ENCODE results near the gene AGBL4. TPM values are rescaled to one million over a fixed set of nuclear protein-coding genes. Genes with fewer than 3 reads are reported as not detected.

AGBL4 gene
- total RNA-seq, 5 donors from 2014 or later (not counting 1 experiment from before 2014, with no cell fraction given), result 0.58 TPM; not detected in 4

DNA sequence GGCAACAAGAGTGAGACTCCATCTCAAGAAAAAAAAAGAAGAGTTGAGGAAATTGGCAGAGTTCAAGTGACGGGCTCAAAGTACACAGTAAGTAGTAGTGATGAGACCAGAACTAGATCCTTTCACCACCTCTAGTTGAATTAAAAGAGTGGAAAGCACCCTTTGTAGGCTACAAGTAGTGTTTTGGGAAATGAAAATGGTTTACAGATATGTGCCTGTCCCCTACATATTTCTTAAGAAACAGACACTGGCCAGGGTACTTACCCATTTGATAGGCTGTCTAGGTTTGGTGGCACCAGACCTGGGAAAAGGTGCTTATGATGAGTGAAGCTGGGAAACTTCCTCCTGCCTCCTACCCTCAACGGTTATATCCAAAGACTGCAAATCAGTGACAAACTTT lies 1083.4 kb downstream of the AGBL4 start:
- Histone ChIP-seq H3K27me3 (replicated peaks in 1 of 2; ENCODE audit: control insufficient read depth in 2 of 2, extremely low read depth in 1 of 2, insufficient read depth in 2 of 2, low read length in 1 of 2) (no peaks in the 10 kb centered on the region), H3K27ac (ENCODE audit: low read length) (no peak overlapping the region), H3K36me3 (ENCODE audit: control insufficient read depth in 2 of 2, extremely low read depth in 1 of 2, insufficient read depth in 1 of 2, low read length in 1 of 2) (no peaks in the 10 kb centered on the region), H3K4me1 (ENCODE audit: control insufficient read depth in 1 of 2, extremely low read depth in 1 of 2, insufficient read depth in 2 of 2, low read length in 2 of 2) (no peaks in the 10 kb centered on the region), H3K9me3 (no peaks in the 10 kb centered on the region), H3K4me3 (ENCODE audit: control insufficient read depth in 1 of 2, extremely low read depth in 1 of 2, low read length in 1 of 2) (no peak overlapping the region)
- ChIA-PET POLR2A (no interaction called here), CTCF (no interaction called here)
- H3K4me1 Mint-ChIP-seq, result no peaks in the 10 kb centered on the region
- H3K27me3 Mint-ChIP-seq, result peaks cover 0 to 6% of the 10 kb centered on the region in 2 donors
- ATAC-seq (replicated peaks in 1 of 4) (no peak), DNase-seq (no peak)
- H3K36me3 Mint-ChIP-seq, result no peaks in the 10 kb centered on the region
- no peak overlapping the region for H3K4me3 Mint-ChIP-seq
- H3K27ac Mint-ChIP-seq, result no peak overlapping the region
- H3K9me3 Mint-ChIP-seq, result no peaks in the 10 kb centered on the region
- whole genome bisulfite sequencing (ENCODE audit: insufficient coverage), result no CpG with 5 or more reads among the region's 2 CpGs

DNA sequence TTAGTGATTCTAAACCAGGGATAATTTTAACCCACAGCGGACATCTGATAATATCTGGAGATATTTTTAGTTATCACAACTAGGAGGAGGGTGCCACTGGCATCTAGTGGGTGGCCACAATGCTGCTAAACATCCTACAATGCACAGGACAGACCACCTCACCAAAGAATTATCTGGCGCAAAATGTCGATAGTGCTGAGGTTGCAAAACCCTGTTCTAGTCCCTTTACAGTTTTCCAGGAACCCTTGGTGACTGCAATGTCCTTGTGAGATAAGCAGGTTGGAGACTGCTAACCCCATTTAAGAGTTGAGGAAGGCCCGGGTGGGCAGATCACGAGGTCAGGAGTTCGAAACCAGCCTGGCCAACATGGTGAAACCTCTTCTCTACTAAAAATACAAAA lies 1083.9 kb downstream of the AGBL4 start:
- H3K27me3 Mint-ChIP-seq, result peaks cover 0 to 7% of the 10 kb centered on the region in 2 donors
- ATAC-seq (replicated peaks in 1 of 4), result no peak
- CTCF ChIA-PET, result interaction anchor here in 1 of 2 donors (0.6 kb wide), 1 partner anchor 1429 kb away, joined by 3 read pairs; no protein-coding TSS in a partner anchor
- no peak overlapping the region for H3K4me3 Mint-ChIP-seq
- no peak for DNase-seq
- no peak overlapping the region for H3K4me3 ChIP-seq (ENCODE audit: control insufficient read depth in 1 of 2, extremely low read depth in 1 of 2, low read length in 1 of 2)
- H3K9me3 Mint-ChIP-seq, result no peaks in the 10 kb centered on the region
- WGBS (ENCODE audit: insufficient coverage), result no CpG with 5 or more reads among the region's 6 CpGs
- no peaks in the 10 kb centered on the region for H3K4me1 Mint-ChIP-seq
- H3K4me1 ChIP-seq (ENCODE audit: control insufficient read depth in 1 of 2, extremely low read depth in 1 of 2, insufficient read depth in 2 of 2, low read length in 2 of 2), result no peaks in the 10 kb centered on the region
- H3K27ac Mint-ChIP-seq, result no peak overlapping the region
- H3K36me3 ChIP-seq (ENCODE audit: control insufficient read depth in 2 of 2, extremely low read depth in 1 of 2, insufficient read depth in 1 of 2, low read length in 1 of 2), result no peaks in the 10 kb centered on the region
- no peaks in the 10 kb centered on the region for H3K27me3 ChIP-seq (replicated peaks in 1 of 2; ENCODE audit: control insufficient read depth in 2 of 2, extremely low read depth in 1 of 2, insufficient read depth in 2 of 2, low read length in 1 of 2)
- H3K36me3 Mint-ChIP-seq, result no peaks in the 10 kb centered on the region
- H3K9me3 ChIP-seq, result no peaks in the 10 kb centered on the region
- POLR2A ChIA-PET, result no interaction called here
- no peak overlapping the region for H3K27ac ChIP-seq (ENCODE audit: low read length)

DNA sequence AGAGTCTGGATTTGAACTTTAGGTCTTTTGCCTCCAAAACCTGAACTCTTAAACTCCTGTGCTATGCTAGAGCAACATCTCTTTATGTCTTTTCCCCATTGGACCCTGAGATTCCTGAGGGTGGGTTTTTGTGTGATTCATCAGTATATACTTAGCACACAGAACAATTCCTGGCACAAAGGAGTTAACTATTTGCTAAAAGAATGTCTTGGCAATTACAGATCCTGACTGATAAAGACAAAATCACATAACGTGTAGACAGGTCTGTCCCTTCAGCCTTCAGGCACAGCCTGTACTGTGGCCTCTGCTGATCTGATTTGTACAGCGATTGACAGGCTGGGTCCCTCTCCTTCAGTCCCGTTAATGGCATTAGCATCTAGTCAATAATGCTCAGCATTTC lies 1084.7 kb downstream of the AGBL4 start:
- no peaks in the 10 kb centered on the region for H3K36me3 Mint-ChIP-seq
- Histone ChIP-seq H3K36me3 (ENCODE audit: control insufficient read depth in 2 of 2, extremely low read depth in 1 of 2, insufficient read depth in 1 of 2, low read length in 1 of 2) (no peaks in the 10 kb centered on the region), H3K9me3 (no peaks in the 10 kb centered on the region), H3K27me3 (replicated peaks in 1 of 2; ENCODE audit: control insufficient read depth in 2 of 2, extremely low read depth in 1 of 2, insufficient read depth in 2 of 2, low read length in 1 of 2) (no peaks in the 10 kb centered on the region), H3K4me1 (ENCODE audit: control insufficient read depth in 1 of 2, extremely low read depth in 1 of 2, insufficient read depth in 2 of 2, low read length in 2 of 2) (no peaks in the 10 kb centered on the region), H3K27ac (ENCODE audit: low read length) (no peak overlapping the region), H3K4me3 (ENCODE audit: control insufficient read depth in 1 of 2, extremely low read depth in 1 of 2, low read length in 1 of 2) (no peak overlapping the region)
- H3K4me1 Mint-ChIP-seq, result no peaks in the 10 kb centered on the region
- CTCF ChIA-PET, result interaction anchor here in 1 of 2 donors (0.6 kb wide), 1 partner anchor 1429 kb away, joined by 3 read pairs; no protein-coding TSS in a partner anchor
- DNase-seq (no peak), ATAC-seq (replicated peaks in 1 of 4) (no peak)
- peaks cover 3 to 13% of the 10 kb centered on the region in 2 donors for H3K27me3 Mint-ChIP-seq
- 69% methylated on average over 3 of the region's 3 CpGs for WGBS (ENCODE audit: insufficient coverage)
- H3K27ac Mint-ChIP-seq, result no peak overlapping the region
- POLR2A ChIA-PET, result no interaction called here
- H3K9me3 Mint-ChIP-seq, result no peaks in the 10 kb centered on the region
- no peak overlapping the region for H3K4me3 Mint-ChIP-seq

DNA sequence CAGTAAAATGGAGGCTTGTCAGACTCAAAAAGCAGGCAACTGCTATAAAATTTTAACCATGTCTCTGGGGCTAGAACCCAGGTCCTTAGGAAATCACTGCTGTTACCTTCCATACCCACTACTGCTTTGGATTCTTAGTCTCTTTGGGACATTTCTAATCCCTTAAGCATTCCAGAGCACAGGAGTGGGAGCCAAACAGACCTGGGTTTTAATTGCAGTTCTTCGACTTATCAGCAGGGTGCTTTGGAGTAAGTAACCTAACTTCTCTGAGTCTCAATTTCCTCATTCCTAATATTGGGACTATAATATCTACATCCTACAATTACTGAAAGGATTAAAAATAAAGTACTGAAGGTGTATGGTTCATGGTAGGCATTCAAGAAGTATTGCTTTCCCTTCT lies 1086.0 kb downstream of the AGBL4 start:
- no peak overlapping the region for H3K4me3 Mint-ChIP-seq
- CTCF ChIA-PET, result no interaction called here
- Histone ChIP-seq H3K4me3 (ENCODE audit: control insufficient read depth in 1 of 2, extremely low read depth in 1 of 2, low read length in 1 of 2) (no peak overlapping the region), H3K27ac (ENCODE audit: low read length) (no peak overlapping the region), H3K9me3 (no peaks in the 10 kb centered on the region), H3K27me3 (replicated peaks in 1 of 2; ENCODE audit: control insufficient read depth in 2 of 2, extremely low read depth in 1 of 2, insufficient read depth in 2 of 2, low read length in 1 of 2) (no peaks in the 10 kb centered on the region), H3K4me1 (ENCODE audit: control insufficient read depth in 1 of 2, extremely low read depth in 1 of 2, insufficient read depth in 2 of 2, low read length in 2 of 2) (no peaks in the 10 kb centered on the region), H3K36me3 (ENCODE audit: control insufficient read depth in 2 of 2, extremely low read depth in 1 of 2, insufficient read depth in 1 of 2, low read length in 1 of 2) (no peaks in the 10 kb centered on the region)
- H3K27ac Mint-ChIP-seq, result no peak overlapping the region
- no peak for ATAC-seq (replicated peaks in 1 of 4)
- WGBS (ENCODE audit: insufficient coverage), result no CpG with 5 or more reads among the region's 1 CpG
- DNase-seq, result no peak
- H3K36me3 Mint-ChIP-seq, result no peaks in the 10 kb centered on the region
- H3K9me3 Mint-ChIP-seq, result no peaks in the 10 kb centered on the region
- peaks cover 3 to 13% of the 10 kb centered on the region in 2 donors for H3K27me3 Mint-ChIP-seq
- POLR2A ChIA-PET, result no interaction called here
- H3K4me1 Mint-ChIP-seq, result no peaks in the 10 kb centered on the region

DNA sequence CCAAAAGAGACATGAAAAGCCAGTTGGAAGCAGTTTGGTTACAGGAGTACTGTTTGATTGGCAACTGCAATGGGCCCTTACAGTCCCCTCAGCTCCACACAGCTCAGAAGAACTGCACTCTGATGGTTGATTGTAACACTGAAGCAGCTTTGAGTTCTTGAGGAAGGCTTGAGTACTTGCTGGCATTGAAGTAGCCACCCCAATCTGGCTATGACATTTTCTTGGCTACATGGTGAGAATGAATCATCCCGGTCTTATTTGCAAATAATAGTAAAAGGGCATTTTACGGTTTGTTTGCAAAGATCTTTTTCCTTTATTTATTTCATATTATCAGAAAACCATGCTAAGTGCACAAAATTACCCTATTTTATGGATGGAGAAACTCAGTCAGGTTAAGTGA lies 1087.3 kb downstream of the AGBL4 start:
- Histone ChIP-seq H3K27me3 (replicated peaks in 1 of 2; ENCODE audit: control insufficient read depth in 2 of 2, extremely low read depth in 1 of 2, insufficient read depth in 2 of 2, low read length in 1 of 2) (no peaks in the 10 kb centered on the region), H3K4me1 (ENCODE audit: control insufficient read depth in 1 of 2, extremely low read depth in 1 of 2, insufficient read depth in 2 of 2, low read length in 2 of 2) (no peaks in the 10 kb centered on the region), H3K27ac (ENCODE audit: low read length) (no peak overlapping the region), H3K36me3 (ENCODE audit: control insufficient read depth in 2 of 2, extremely low read depth in 1 of 2, insufficient read depth in 1 of 2, low read length in 1 of 2) (no peaks in the 10 kb centered on the region), H3K4me3 (ENCODE audit: control insufficient read depth in 1 of 2, extremely low read depth in 1 of 2, low read length in 1 of 2) (no peak overlapping the region), H3K9me3 (no peaks in the 10 kb centered on the region)
- ChIA-PET POLR2A (no interaction called here), CTCF (no interaction called here)
- no peak overlapping the region for H3K4me3 Mint-ChIP-seq
- no peak overlapping the region for H3K27ac Mint-ChIP-seq
- H3K9me3 Mint-ChIP-seq, result no peaks in the 10 kb centered on the region
- no peaks in the 10 kb centered on the region for H3K4me1 Mint-ChIP-seq
- DNase-seq, result no peak
- no peaks in the 10 kb centered on the region for H3K36me3 Mint-ChIP-seq
- no peak for ATAC-seq (replicated peaks in 1 of 4)
- no CpG with 5 or more reads among the region's 2 CpGs for WGBS (ENCODE audit: insufficient coverage)
- peaks cover 3 to 13% of the 10 kb centered on the region in 2 donors for H3K27me3 Mint-ChIP-seq

DNA sequence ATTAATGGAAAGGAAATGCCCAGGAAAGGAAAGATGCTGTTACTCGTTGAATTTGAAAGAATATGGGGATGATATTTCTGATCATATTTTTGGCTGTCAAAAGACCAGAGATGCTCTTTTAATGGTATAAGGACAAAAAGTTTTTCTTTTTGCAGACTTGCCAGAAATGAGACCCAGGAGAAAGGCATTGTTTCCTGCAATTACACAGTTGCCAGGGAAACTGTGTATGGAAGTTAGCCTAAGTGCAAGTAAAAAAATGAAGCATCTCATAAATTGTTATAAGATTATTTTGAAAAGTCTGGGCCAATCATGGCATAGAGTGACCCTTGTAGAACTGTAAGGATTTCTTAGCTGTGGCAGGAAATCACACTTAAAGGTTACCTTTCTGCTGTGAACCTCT lies 1091.4 kb downstream of the AGBL4 start:
- DNase-seq (no peak), ATAC-seq (replicated peaks in 1 of 4) (no peak)
- H3K36me3 ChIP-seq (ENCODE audit: control insufficient read depth in 2 of 2, extremely low read depth in 1 of 2, insufficient read depth in 1 of 2, low read length in 1 of 2), result no peaks in the 10 kb centered on the region
- Mint-ChIP-seq H3K27me3 (peaks cover 3 to 6% of the 10 kb centered on the region in 2 donors), H3K9me3 (peaks cover 0 to under 1% (median 0%) of the 10 kb centered on the region in 3 donors), H3K27ac (no peak overlapping the region), H3K4me3 (no peak overlapping the region), H3K36me3 (no peaks in the 10 kb centered on the region), H3K4me1 (no peaks in the 10 kb centered on the region)
- no peaks in the 10 kb centered on the region for H3K4me1 ChIP-seq (ENCODE audit: control insufficient read depth in 1 of 2, extremely low read depth in 1 of 2, insufficient read depth in 2 of 2, low read length in 2 of 2)
- no CpG with 5 or more reads among the region's 1 CpG for WGBS (ENCODE audit: insufficient coverage)
- H3K27ac ChIP-seq (ENCODE audit: low read length), result no peak overlapping the region
- H3K27me3 ChIP-seq (replicated peaks in 1 of 2; ENCODE audit: control insufficient read depth in 2 of 2, extremely low read depth in 1 of 2, insufficient read depth in 2 of 2, low read length in 1 of 2), result no peaks in the 10 kb centered on the region
- POLR2A ChIA-PET, result no interaction called here
- no peaks in the 10 kb centered on the region for H3K9me3 ChIP-seq
- H3K4me3 ChIP-seq (ENCODE audit: control insufficient read depth in 1 of 2, extremely low read depth in 1 of 2, low read length in 1 of 2), result no peak overlapping the region
- CTCF ChIA-PET, result no interaction called here

DNA sequence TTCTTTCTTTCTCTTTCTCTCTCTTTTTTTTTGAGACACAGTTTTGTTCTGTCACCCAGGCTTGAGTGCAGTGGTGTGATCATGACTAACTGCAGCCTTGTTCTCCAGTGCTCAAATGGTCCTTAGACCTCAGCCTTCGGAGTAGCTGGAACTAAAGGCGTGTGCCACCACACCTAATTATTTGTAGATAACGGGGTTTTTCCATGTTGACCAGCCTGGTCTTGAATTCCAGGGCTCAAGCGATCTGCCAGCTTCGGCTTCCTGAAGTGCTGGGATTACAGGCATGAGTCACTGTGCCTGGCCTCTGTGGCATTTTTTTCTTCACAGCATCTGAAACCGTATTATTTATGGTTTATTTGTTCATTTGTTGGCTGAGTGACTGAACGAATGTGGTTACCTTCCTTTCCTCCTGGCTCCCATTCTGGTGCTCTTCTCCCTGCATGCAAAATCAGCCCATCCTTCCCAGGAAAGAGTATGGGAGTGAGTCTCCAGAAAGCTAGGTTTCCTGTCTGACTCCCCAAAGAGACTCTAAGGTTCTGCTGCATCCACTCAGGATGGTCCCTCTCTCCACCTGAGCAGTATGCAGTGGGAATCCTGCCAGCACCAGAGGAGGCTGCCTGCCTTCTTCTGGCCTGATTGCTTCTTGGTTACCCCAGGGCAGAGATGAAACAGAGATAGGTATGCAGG lies 1092.1 kb downstream of the AGBL4 start:
- POLR2A ChIA-PET, result no interaction called here
- peaks cover 0 to 6% (median 0%) of the 10 kb centered on the region in 3 donors for H3K9me3 Mint-ChIP-seq
- ATAC-seq (replicated peaks in 1 of 4), result no peak

More for the DNA sequence above, 1092.1 kb downstream of the AGBL4 start:
- Histone ChIP-seq H3K9me3 (no peaks in the 10 kb centered on the region), H3K4me3 (ENCODE audit: control insufficient read depth in 1 of 2, extremely low read depth in 1 of 2, low read length in 1 of 2) (no peak overlapping the region), H3K4me1 (ENCODE audit: control insufficient read depth in 1 of 2, extremely low read depth in 1 of 2, insufficient read depth in 2 of 2, low read length in 2 of 2) (no peaks in the 10 kb centered on the region), H3K27me3 (replicated peaks in 1 of 2; ENCODE audit: control insufficient read depth in 2 of 2, extremely low read depth in 1 of 2, insufficient read depth in 2 of 2, low read length in 1 of 2) (no peaks in the 10 kb centered on the region), H3K27ac (ENCODE audit: low read length) (no peak overlapping the region), H3K36me3 (ENCODE audit: control insufficient read depth in 2 of 2, extremely low read depth in 1 of 2, insufficient read depth in 1 of 2, low read length in 1 of 2) (no peaks in the 10 kb centered on the region)
- no peak overlapping the region for H3K27ac Mint-ChIP-seq
- 83% methylated on average over 2 of the region's 7 CpGs for WGBS (ENCODE audit: insufficient coverage)
- CTCF ChIA-PET, result no interaction called here
- H3K36me3 Mint-ChIP-seq, result no peaks in the 10 kb centered on the region
- DNase-seq, result no peak
- no peaks in the 10 kb centered on the region for H3K4me1 Mint-ChIP-seq
- H3K4me3 Mint-ChIP-seq, result no peak overlapping the region
- H3K27me3 Mint-ChIP-seq, result peaks cover 3 to 6% of the 10 kb centered on the region in 2 donors
